ENCODE measurements around the gene PHF21B. TPM values are rescaled to one million over a fixed set of nuclear protein-coding genes. Genes with fewer than 3 reads are reported as not detected.
"Not testable (repeated sequence)": the region's sequence is repeated elsewhere in the genome, so short reads cannot be mapped to it uniquely, and the experiment has no call there.

The PHF21B gene
- total RNA-seq, 1 donor from 2014 or later: 0.35 TPM

DNA sequence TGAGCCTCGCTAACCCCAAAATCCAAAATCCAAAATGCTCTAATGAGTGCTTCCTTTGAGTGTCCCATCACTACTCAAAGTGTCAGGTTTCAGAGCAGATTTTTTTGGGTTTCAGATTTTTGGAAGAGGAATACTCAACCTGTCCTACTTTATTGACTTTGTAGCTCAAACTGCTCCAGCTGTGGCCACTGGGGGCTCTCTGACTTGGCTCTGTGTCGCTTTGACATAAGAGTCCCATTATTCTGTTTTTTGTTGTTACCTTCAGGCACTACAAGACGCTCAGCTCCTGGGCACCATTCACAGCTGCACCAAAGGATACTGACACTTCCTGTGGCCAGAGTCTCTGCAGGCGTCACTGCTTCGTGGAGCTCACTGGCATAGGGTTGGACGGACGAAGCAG is 41.1 kb downstream of the PHF21B start:
- intact Hi-C loops (cut with micrococcal nuclease): no loop called here
- no peak for DNase-seq
- no peak for ATAC-seq

GRCh38 chr22:44965171-44965570 is 44.6 kb downstream of the PHF21B start:
- intact Hi-C loops (cut with micrococcal nuclease): no loop called here
- no peak for ATAC-seq
- DNase-seq: no peak

DNA sequence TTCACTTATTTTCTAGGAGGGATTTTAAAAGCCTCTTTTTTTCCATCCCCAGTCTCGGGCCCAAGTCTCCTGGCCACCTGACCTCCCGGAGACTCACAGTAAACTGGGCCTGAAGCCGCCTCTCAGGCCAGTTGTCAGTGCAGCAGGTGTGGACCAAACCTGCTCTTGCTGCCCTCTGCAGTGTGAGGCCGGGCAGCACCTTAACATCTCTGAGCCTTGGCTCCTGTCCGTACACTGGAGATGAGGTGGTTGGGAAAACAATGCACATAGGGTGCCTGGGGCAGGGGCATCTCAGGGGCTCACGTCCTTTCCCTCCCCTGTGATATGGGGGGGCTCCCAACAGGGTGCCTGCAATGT is 45.1 kb downstream of the PHF21B start:
- ATAC-seq (no peak), DNase-seq (no peak)
- intact Hi-C loops (cut with micrococcal nuclease): no loop called here

DNA sequence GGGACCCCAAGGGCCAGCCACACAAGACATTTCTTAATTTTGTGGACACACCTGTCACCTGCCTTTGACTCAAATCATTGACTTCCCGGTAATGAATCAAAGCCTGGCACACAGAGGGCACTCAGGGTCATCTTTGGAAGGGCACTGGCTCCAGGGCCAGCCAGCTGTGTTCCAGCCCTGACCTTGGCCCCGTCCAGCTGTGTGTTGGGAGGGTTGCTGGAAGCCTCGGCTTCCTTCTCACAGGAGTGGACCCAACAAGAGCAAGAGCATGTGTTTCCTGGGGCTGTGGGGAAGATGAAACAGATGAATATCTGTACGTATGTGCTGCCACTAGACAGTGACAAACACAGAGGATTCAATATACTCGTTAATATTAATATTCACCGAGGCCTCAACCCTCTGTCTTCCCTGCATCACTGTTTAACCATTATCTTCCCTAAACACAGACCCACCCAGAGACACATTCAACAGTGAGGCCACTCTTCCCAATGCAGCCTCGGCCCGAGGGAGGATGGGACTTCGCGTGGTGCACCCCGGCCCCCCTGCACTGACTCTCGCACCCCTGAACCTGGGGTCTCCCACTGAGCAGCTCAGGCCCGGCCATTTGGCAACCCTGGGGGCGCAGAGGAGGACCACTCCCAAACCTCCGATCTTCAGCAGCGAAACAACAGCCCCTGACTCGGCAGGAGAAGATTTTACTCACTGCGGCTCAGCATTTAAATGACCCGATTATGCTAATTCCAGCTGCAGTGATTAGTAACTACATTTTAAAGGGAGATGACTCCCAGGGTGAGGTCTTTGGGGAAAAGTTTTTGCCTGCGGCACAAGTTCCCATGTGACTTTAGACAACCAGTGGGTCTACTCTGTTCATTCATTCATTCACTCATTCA is 45.7 kb downstream of the PHF21B start:
- no peak for DNase-seq
- intact Hi-C loops (cut with micrococcal nuclease): no loop called here

GRCh38 chr22:44962741-44963454 is 46.9 kb downstream of the PHF21B start:
- DNase-seq: no peak
- ATAC-seq: no peak

More for the DNA sequence above, 45.7 kb downstream of the PHF21B start:
- no peak for ATAC-seq

GRCh38 chr22:44961682-44962081 is 48.1 kb downstream of the PHF21B start:
- intact Hi-C loops (cut with micrococcal nuclease); DNase-seq; ATAC-seq: not testable (repeated sequence)

More at GRCh38 chr22:44962741-44963454, 46.9 kb downstream of the PHF21B start:
- intact Hi-C loops (cut with micrococcal nuclease): no loop called here

DNA sequence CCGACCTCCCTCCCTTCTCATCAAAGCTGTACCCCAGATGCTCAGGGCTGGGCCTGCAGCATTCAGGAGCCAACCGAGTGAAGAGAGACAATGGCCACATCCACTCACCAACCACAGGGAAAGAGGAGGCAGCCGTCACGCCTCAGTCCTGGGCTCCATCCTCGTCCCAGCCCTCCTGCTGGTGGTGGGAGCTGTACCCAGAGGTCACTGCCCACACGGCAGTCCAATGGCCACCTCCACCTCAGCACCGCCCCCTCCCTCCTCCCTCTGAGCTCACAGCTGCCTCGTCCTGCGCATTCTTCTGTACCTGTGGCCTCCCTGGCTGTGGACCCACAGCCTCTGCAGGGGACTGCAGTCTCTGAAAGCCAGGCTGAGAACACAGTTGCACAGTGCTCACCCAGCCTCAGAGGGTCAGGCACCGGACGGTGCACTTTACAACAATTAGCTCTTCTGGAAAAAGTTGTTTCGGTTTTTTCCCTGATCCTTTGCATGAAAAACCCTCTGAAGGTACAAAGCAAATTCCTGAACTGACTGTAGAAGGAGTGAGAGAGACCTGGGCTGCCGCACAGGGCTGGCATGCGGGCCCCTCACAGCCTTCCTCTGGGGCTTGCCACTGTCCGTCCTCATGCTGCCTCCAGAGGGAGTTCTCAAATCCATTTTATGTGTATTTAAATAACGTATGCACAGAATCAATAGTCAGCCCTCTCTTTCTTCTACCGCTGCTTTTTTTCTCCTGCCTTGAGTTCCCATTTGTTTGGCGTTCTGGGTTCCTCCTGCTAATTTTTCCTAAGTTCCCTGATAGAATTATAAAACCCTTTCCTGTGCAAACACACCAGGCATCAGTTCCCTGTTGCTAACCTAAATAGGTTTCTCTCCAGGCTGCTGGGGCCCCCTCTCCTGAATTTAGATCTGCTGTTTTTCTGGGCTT is 52.7 kb downstream of the PHF21B start:
- DNase-seq: no peak

GRCh38 chr22:44955102-44955501 is 54.7 kb downstream of the PHF21B start:
- intact Hi-C loops (cut with micrococcal nuclease): no loop called here
- ATAC-seq: no peak

More for the DNA sequence above, 52.7 kb downstream of the PHF21B start:
- no peak for ATAC-seq
- intact Hi-C loops (cut with micrococcal nuclease): no loop called here

GRCh38 chr22:44954149-44954548 is 55.7 kb downstream of the PHF21B start:
- DNase-seq (no peak), ATAC-seq (no peak)
- intact Hi-C loops (cut with micrococcal nuclease): no loop called here

More at GRCh38 chr22:44955102-44955501, 54.7 kb downstream of the PHF21B start:
- DNase-seq: no peak

DNA sequence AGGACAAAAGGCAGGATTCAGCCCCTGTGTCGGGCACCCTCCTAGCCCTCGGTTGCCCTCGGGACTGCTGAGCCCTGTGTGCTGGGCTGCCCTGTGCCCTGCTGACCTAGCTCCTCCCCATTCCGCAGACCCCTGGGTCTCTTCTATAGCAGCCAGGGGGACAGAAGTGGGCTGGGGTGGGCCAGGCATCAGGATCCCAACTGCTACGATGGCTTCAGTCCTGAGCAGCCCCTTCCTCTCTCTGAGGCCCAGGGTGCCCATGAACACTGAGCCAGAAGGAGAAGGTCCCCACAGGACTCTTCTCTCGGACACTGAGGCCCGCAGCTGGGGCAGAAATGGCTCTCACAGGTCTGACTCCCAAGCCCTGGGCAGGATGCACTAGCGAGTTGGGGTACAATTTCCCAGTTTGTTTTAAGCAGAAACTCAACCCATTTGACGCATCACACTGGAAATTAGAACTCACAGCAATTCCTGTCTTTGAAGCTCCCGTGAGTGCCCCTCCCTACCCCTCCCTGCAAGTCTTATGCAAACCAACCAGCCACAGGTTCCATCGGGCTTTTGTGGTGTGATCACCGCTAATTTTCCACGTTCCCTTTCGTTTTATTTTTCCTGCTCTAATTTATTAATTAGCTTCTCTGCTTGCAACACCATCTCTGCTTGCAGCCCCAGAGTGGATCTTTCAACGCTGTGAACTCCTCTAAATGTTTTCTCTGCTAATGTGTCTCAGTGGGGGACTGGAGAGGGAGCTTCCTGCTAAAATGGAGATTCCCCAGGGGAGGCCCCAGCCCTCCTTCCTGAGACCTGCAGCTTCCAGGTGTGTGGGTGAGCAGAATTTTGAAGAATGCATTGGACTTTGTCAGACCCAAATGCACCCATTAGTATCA is 56.7 kb downstream of the PHF21B start:
- DNase-seq (no peak), ATAC-seq (no peak)
- intact Hi-C loops (cut with micrococcal nuclease): no loop called here

- intact Hi-C loops (cut with micrococcal nuclease): no loop called here
- DNase-seq (no peak), ATAC-seq (no peak)
Observed at GRCh38 chr22:44951510-44951816, 58.3 kb downstream of the PHF21B start.

GRCh38 chr22:44950806-44951509 is 58.8 kb downstream of the PHF21B start:
- ATAC-seq: no peak
- DNase-seq: no peak
- intact Hi-C loops (cut with micrococcal nuclease): no loop called here

- no peak for ATAC-seq
- DNase-seq: no peak
Observed at GRCh38 chr22:44947846-44948245, 62.0 kb downstream of the PHF21B start.

GRCh38 chr22:44947049-44947448 is 62.8 kb downstream of the PHF21B start:
- ATAC-seq (no peak), DNase-seq (no peak)
- intact Hi-C loops (cut with micrococcal nuclease): no loop called here

More at GRCh38 chr22:44947846-44948245, 62.0 kb downstream of the PHF21B start:
- intact Hi-C loops (cut with micrococcal nuclease): no loop called here

DNA sequence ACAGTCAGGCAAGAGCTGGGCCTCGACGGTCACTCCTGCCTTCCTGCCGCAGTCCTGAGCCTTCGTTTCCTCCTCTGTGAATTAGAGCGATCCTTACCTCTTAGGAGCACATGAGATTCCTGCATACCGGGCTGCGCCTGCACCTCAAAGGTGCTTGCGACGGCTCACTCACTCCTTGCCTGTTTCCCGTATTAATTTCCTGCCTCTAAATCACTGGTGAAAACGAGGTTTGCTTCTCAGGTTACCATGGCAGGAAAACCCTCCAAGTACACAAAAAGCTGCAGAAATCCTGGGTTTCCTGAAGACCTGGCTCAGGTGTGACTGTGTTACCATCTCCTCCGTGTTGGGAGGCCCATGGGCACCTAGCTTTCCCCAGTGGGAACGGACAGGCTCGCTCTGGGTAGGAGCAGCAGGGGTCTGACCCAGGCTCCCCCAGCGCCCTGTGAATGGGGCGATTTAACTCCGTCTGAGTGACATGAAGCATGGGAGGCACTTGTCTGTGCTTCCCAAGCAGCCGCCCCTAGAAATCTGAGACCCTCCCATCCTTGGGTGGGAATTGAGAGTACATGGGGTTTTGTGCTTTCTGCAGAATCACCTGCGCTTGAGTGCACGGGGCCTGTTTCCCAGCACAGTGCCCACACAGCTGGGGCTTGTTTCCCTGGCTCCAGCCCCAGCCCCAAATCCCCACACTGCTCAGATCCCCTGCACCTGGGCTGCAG is 64.8 kb downstream of the PHF21B start:
- intact Hi-C loops (cut with micrococcal nuclease): no loop called here
- DNase-seq (no peak), ATAC-seq (no peak)

DNA sequence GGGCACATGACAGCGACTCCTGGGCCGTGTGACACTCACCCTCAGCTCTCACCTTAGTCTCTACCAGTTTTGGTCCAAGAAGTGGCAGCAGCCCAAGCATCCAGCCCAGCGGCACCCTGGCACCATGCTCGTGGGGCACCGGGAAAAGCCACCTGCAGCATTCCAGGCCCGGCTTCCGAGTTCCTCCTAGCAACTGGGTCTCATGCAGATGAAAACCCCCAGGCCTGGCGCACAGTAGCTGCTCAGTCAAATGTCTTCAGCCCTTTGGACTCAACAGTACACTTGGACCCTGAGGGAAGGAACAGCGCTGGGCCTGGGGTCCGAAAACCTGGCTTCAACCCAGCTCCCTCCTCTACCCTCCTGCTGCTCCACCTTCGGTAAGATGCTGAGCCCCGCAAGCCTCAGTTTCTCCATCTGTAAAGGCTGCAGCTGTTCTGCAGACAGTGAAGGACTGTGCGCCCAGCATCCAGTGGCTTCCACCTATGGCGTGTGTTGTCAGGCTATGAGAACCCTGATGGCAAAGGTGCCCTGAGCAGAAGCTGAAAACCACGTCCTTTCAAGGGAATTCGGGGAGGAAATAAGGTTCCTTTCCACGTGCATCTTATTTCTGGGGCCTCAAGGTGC is 66.0 kb downstream of the PHF21B start:
- intact Hi-C loops (cut with micrococcal nuclease): no loop called here
- DNase-seq (no peak), ATAC-seq (no peak)

Data from left ventricle myocardium superior (tissue), 1 donor.